NCI-H2196 treated with DMSO at 0.1 percent for 48 hours (cell line): ENCODE results near the gene STYX.
"Not testable (repeated sequence)": the region's sequence is repeated elsewhere in the genome, so short reads cannot be mapped to it uniquely, and the experiment has no call there.

Source experiments
- DNase-seq: peaks from one replicate; lab custom pipeline; 2025; ENCODE audit not compliant: unreplicated experiment; lab: John Stamatoyannopoulos, UW

Gene STYX

GRCh38 chr14:52723514-52724359 lies 6.2 kb upstream of the STYX start:
- no peak for DNase-seq

GRCh38 chr14:52724360-52724644 lies 5.7 kb upstream of the STYX start:
- no peak for DNase-seq

- DNase-seq: not testable (repeated sequence)
Measured at GRCh38 chr14:52727509-52727908, 2.5 kb upstream of the STYX start.

- DNase-seq: not testable (repeated sequence)
Measured at GRCh38 chr14:52729035-52729434, 931 bp upstream of the STYX start.

GRCh38 chr14:52729585-52729924 lies 411 bp upstream of the STYX start:
- no peak for DNase-seq

- no peak for DNase-seq
Measured at GRCh38 chr14:52730709-52731111, 744 bp downstream of the STYX start.

- no peak for DNase-seq
Measured at GRCh38 chr14:52733824-52734223, 3.9 kb downstream of the STYX start.

- DNase-seq: no peak
Measured at GRCh38 chr14:52735921-52736489, 6.0 kb downstream of the STYX start.

GRCh38 chr14:52738409-52738808 lies 8.4 kb downstream of the STYX start:
- no peak for DNase-seq

- DNase-seq: no peak
Measured at GRCh38 chr14:52740751-52741150, 10.8 kb downstream of the STYX start.

GRCh38 chr14:52741865-52742264 lies 11.9 kb downstream of the STYX start:
- DNase-seq: no peak

GRCh38 chr14:52748647-52749292 lies 18.8 kb downstream of the STYX start:
- no peak for DNase-seq

GRCh38 chr14:52755607-52756316 lies 25.8 kb downstream of the STYX start:
- DNase-seq: no peak

- no peak for DNase-seq
Measured at GRCh38 chr14:52759145-52759544, 29.2 kb downstream of the STYX start.

- not testable (repeated sequence) for DNase-seq
Measured at GRCh38 chr14:52762923-52763322, 33.0 kb downstream of the STYX start.

GRCh38 chr14:52767058-52767833 lies 37.3 kb downstream of the STYX start:
- DNase-seq: no peak

- DNase-seq: no peak
Measured at GRCh38 chr14:52769887-52770286, 39.9 kb downstream of the STYX start.

GRCh38 chr14:52776816-52777215 lies 46.9 kb downstream of the STYX start:
- DNase-seq: no peak

- no peak for DNase-seq
Measured at GRCh38 chr14:52778702-52779101, 48.7 kb downstream of the STYX start.

GRCh38 chr14:52780893-52781292 lies 50.9 kb downstream of the STYX start:
- no peak for DNase-seq

- no peak for DNase-seq
Measured at GRCh38 chr14:52781629-52782028, 51.7 kb downstream of the STYX start.
